ENCODE results near the gene PI4KB.

- TF ChIP-seq POLR2A (IDR thresholded peaks at IDR 0.05; ENCODE audit: low read length) (no peak), GATA1 (IDR thresholded peaks at IDR 0.05; ENCODE audit: low read depth, low read length) (no peak)
These were observed 44.3 kb upstream of the PI4KB start for GRCh38 chr1:151371370-151372057.
